Gastrocnemius medialis (tissue), 4 donors: ENCODE results near the gene AIMP2. TPM values are rescaled to one million over a fixed set of nuclear protein-coding genes. Genes with fewer than 3 reads are reported as not detected.
A peak's percentile ranks its signal among the peaks of the same experiment; 100 is the strongest.

Experiments
- ATAC-seq, 2 donors: fragments of 150-250 bp; one replicate each; pipeline ENCODE4 v1.9.1; 2016
- DNase-seq, 2 donors: peaks; one replicate each; pipeline ENCODE4 v3.0.0-alpha.2; 2019
- H3K27ac ChIP-seq, 4 donors: fragments of 200-600 bp; sonication (generic); 1 replicate in 1 of 4; 2 replicates in 3 of 4; pipeline ENCODE4 v1.5.1; 2016 to 2018; ENCODE audit warnings: mild to moderate bottlenecking in 2 of 4, moderate library complexity in 1 of 4
- H3K27me3 ChIP-seq, 3 donors: fragments of 200-600 bp; sonication (generic) in 2 of 3; 1 replicate in 1 of 3; 2 replicates in 2 of 3; pipeline versions ENCODE4 v1.5.1 to v1.6.0; 2016 to 2019; ENCODE audit warnings: mild to moderate bottlenecking in 1 of 3, moderate library complexity in 1 of 3
- H3K36me3 ChIP-seq, 2 donors: fragments of 200-600 bp; sonication (generic) in 1 of 2; one replicate each; pipeline ENCODE4 v1.5.1; 2017 to 2018
- H3K4me1 ChIP-seq, 2 donors: fragments of 200-600 bp; sonication (generic) in 1 of 2; one replicate each; pipeline ENCODE4 v1.5.1; 2016 to 2017; ENCODE audit warnings: mild to moderate bottlenecking in 2 of 2
- H3K4me3 ChIP-seq, 4 donors: fragments of 200-600 bp; sonication (generic) in 3 of 4; 1 replicate in 1 of 4; 2 replicates in 3 of 4; pipeline ENCODE4 v1.5.1; 2016 to 2019; ENCODE audit warnings: mild to moderate bottlenecking in 2 of 4
- H3K9me3 ChIP-seq, 3 donors: fragments of 200-600 bp; sonication (generic) in 2 of 3; 1 replicate in 1 of 3; 2 replicates in 2 of 3; pipeline ENCODE4 v1.5.1; 2016 to 2019
- CTCF ChIP-seq, 5 experiments: fragments of 450-650 bp in 3 of 5; fragments of 200-600 bp in 2 of 5; sonication (generic) in 2 of 5; IDR thresholded peaks in 4 of 5; conservative IDR thresholded peaks in 1 of 5; 1 replicate in 4 of 5; 2 replicates in 1 of 5; pipeline ENCODE4 v1.5.1; 2016 to 2019; ENCODE audit warnings: antibody characterized with exemption in 5 of 5, mild to moderate bottlenecking in 3 of 5, moderate library complexity in 3 of 5
- POLR2A ChIP-seq, 2 donors: fragments of 450-650 bp; IDR thresholded peaks; one replicate each; pipeline ENCODE4 v1.6.1; 2017; ENCODE audit warnings: antibody characterized with exemption in 2 of 2, mild to moderate bottlenecking in 2 of 2, moderate library complexity in 2 of 2
- in situ Hi-C, 4 donors: fragments of 200-750 bp; cut with MboI; loops; one replicate each; pipeline versions ENCODE4 v1.15.0 to v1.8.0; 2017; ENCODE audit warnings: low sequenced_read_pairs in 4 of 4
- intact Hi-C: fragments of 100-400 bp; cut with DNase I; formaldehyde crosslinking; loops from one replicate; pipeline ENCODE4 v1.15.1; 2023; ENCODE audit warnings: low total_unique reads
- total RNA-seq, 4 donors: library from RNA; depleted of rRNA; stranded (reverse); fragments of >200 nt; gene quantifications; one replicate each; pipeline versions ENCODE4 v1.1.0 to v1.2.3, GENCODE V29; 2016

The AIMP2 gene
- total RNA-seq, 4 donors from 2014 or later: 99.1 to 272 (median 194) TPM

GRCh38 chr7:6026820-6027311 is 17.8 kb downstream of the AIMP2 start:
- peaks cover 0 to 57% of the 10 kb centered on the region in 2 donors for H3K36me3 ChIP-seq
- no peak for TF ChIP-seq POLR2A (IDR thresholded peaks at IDR 0.05)
- TF ChIP-seq CTCF (IDR thresholded peaks at IDR 0.05 in 4 of 5, conservative IDR thresholded peaks at IDR 0.05 in 1 of 5): no peak
- DNase-seq (no peak), ATAC-seq (no peak)
- no peaks in the 10 kb centered on the region for H3K9me3 ChIP-seq
- in situ Hi-C loops (no loop called here), intact Hi-C loops (no loop called here)
- H3K4me1 ChIP-seq: peaks cover 7 to 19% of the 10 kb centered on the region in 2 donors
- no peaks in the 10 kb centered on the region for H3K27me3 ChIP-seq
- peak overlapping the region; percentile 76 to 89 (median 80) for H3K27ac ChIP-seq
- peak overlapping the region in 2 of 4 donors; percentile 39 to 45 for H3K4me3 ChIP-seq

- ATAC-seq (no peak), DNase-seq (no peak)
- in situ Hi-C loops: no loop called here
- Histone ChIP-seq H3K36me3 (peaks cover 0 to 46% of the 10 kb centered on the region in 2 donors), H3K27ac (peak overlapping the region in 2 of 4 donors; percentile 85 to 89), H3K4me1 (peaks cover 7 to 19% of the 10 kb centered on the region in 2 donors), H3K27me3 (no peaks in the 10 kb centered on the region), H3K4me3 (no peak overlapping the region), H3K9me3 (no peaks in the 10 kb centered on the region)
- intact Hi-C loops: no loop called here
- TF ChIP-seq CTCF (IDR thresholded peaks at IDR 0.05 in 4 of 5, conservative IDR thresholded peaks at IDR 0.05 in 1 of 5) (no peak), POLR2A (IDR thresholded peaks at IDR 0.05) (no peak)
These were observed 18.8 kb downstream of the AIMP2 start for GRCh38 chr7:6027806-6028365.

GRCh38 chr7:6028563-6028962 is 19.5 kb downstream of the AIMP2 start:
- ATAC-seq: no peak
- Histone ChIP-seq H3K4me1 (peaks cover 7 to 19% of the 10 kb centered on the region in 2 donors), H3K9me3 (no peaks in the 10 kb centered on the region), H3K27ac (no peak overlapping the region), H3K4me3 (no peak overlapping the region), H3K36me3 (peaks cover 0 to 40% of the 10 kb centered on the region in 2 donors), H3K27me3 (no peaks in the 10 kb centered on the region)
- DNase-seq: no peak
- intact Hi-C loops: no loop called here
- in situ Hi-C loops: no loop called here
- TF ChIP-seq CTCF (IDR thresholded peaks at IDR 0.05 in 4 of 5, conservative IDR thresholded peaks at IDR 0.05 in 1 of 5): no peak

- in situ Hi-C loops (no loop called here), intact Hi-C loops (no loop called here)
- Histone ChIP-seq H3K27ac (no peak within 1 kb of the TSS), H3K9me3 (no peaks in the 10 kb centered on the region), H3K36me3 (peaks cover 0 to 31% of the 10 kb centered on the region in 2 donors), H3K27me3 (no peaks in the 10 kb centered on the region), H3K4me3 (no peak within 1 kb of the TSS), H3K4me1 (peaks cover 7 to 15% of the 10 kb centered on the region in 2 donors)
- TF ChIP-seq POLR2A (IDR thresholded peaks at IDR 0.05) (no peak), CTCF (IDR thresholded peaks at IDR 0.05 in 4 of 5, conservative IDR thresholded peaks at IDR 0.05 in 1 of 5) (no peak)
- ATAC-seq (no peak), DNase-seq (no peak)
These were observed 21.9 kb downstream of the AIMP2 start, which contains the start of gene ANKRD61 for GRCh38 chr7:6030988-6031387. Gene ANKRD61, plus strand, starts transcription at chr7:6031376. Its CDS starts 0 bp downstream, at chr7:6031376.
